ENCODE results near the gene CLSTN3. TPM values are rescaled to one million over a fixed set of nuclear protein-coding genes. Genes with fewer than 3 reads are reported as not detected.

Gene CLSTN3
- total and polyA plus RNA-seq, 4 donors = 6.1 to 37.2 (median 26.8) TPM

DNA sequence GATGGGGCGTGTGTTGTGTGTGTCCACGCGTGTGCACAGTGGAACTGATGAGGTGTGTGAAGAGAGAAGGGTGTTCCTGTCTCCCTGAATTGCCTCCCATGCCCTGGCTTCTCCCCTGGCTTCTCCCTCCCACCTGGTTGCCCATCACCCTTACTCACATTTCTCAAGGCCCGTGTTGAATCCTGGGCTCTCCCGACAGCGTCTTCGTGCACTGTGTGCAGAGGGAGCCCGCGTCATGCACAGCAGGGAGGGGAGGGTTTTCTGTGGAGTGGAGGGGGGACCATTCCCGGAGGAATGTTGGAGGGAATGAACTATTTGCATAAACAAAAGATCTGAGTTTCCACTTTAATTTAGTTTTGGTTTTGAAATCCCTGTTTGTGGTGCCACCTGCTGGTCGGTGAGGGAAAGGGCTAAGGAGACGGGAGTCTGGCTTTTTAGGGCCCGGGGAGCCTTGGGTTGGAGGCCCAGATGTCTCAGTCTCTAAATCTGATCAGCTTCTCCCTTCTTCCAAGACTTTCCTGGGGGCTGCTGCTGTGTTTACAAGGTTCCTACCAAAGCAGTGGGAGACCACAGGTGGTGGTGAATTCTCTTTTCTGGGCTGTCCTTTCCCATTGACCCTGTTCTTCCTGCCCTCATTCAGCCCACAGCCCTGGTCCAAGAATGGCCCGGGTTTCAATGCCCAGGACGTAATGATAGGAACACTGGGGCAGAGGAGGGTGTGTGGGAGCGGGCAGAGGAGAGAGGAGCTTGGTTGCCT, 37.8 kb upstream of the CLSTN3 start, which contains the start of gene C1R:
Gene C1R, minus strand, starts transcription at position 217 of the 757 bp plus-strand sequence. Its CDS starts 57 bp downstream, at position 160.
- no peaks in the 10 kb centered on the region for H3K9me3 ChIP-seq (ENCODE audit: control insufficient read depth in 4 of 4, low read length in 3 of 4)
- H3K36me3 ChIP-seq (ENCODE audit: control insufficient read depth in 4 of 4, insufficient read depth in 3 of 4, low read depth in 1 of 4, low read length in 3 of 4) = peaks cover 2 to 24% (median 17%) of the 10 kb centered on the region in 4 donors
- peaks cover 8 to 43% (median 32%) of the 10 kb centered on the region in 4 donors for H3K4me1 ChIP-seq (ENCODE audit: control insufficient read depth in 4 of 4, insufficient read depth in 4 of 4, low read length in 3 of 4)
- WGBS = 7% methylated on average over 16 of the region's 16 CpGs
- H3K9ac ChIP-seq (ENCODE audit: low read depth in 1 of 2, low read length in 2 of 2) = peak within 1 kb of the TSS; percentile 75 to 78
- H3K27me3 ChIP-seq (ENCODE audit: control insufficient read depth in 4 of 4, insufficient read depth in 4 of 4, low read length in 3 of 4) = no peaks in the 10 kb centered on the region
- H3K27ac ChIP-seq (ENCODE audit: low read depth in 1 of 2, low read length in 2 of 2) = peak within 1 kb of the TSS; percentile 64 to 89
- TF ChIP-seq FOXA1 (IDR thresholded peaks at IDR 0.05) (no peak), HNF4G (IDR thresholded peaks at IDR 0.05) (no peak), NR2F2 (IDR thresholded peaks at IDR 0.05) (no peak), EGR1 (IDR thresholded peaks at IDR 0.05; ENCODE audit: low read depth in 2 of 2) (no peak), GABPA (IDR thresholded peaks at IDR 0.05 in 1 of 2, conservative IDR thresholded peaks at IDR 0.05 in 1 of 2) (no peak), HNF4A (conservative IDR thresholded peaks at IDR 0.05) (peak in 1 of 2 donors; percentile 59), JUND (IDR thresholded peaks at IDR 0.05) (peak in 1 of 2 donors; percentile 31), RXRA (IDR thresholded peaks at IDR 0.05) (peak; percentile 49 to 68), RAD21 (IDR thresholded peaks at IDR 0.05) (peak; percentile 93), TAF1 (conservative IDR thresholded peaks at IDR 0.05) (peak; percentile 43), YY1 (IDR thresholded peaks at IDR 0.05) (no peak), FOXA2 (IDR thresholded peaks at IDR 0.05) (no peak), SP1 (IDR thresholded peaks at IDR 0.05) (no peak)
- TF ChIP-seq, protein P1, sequence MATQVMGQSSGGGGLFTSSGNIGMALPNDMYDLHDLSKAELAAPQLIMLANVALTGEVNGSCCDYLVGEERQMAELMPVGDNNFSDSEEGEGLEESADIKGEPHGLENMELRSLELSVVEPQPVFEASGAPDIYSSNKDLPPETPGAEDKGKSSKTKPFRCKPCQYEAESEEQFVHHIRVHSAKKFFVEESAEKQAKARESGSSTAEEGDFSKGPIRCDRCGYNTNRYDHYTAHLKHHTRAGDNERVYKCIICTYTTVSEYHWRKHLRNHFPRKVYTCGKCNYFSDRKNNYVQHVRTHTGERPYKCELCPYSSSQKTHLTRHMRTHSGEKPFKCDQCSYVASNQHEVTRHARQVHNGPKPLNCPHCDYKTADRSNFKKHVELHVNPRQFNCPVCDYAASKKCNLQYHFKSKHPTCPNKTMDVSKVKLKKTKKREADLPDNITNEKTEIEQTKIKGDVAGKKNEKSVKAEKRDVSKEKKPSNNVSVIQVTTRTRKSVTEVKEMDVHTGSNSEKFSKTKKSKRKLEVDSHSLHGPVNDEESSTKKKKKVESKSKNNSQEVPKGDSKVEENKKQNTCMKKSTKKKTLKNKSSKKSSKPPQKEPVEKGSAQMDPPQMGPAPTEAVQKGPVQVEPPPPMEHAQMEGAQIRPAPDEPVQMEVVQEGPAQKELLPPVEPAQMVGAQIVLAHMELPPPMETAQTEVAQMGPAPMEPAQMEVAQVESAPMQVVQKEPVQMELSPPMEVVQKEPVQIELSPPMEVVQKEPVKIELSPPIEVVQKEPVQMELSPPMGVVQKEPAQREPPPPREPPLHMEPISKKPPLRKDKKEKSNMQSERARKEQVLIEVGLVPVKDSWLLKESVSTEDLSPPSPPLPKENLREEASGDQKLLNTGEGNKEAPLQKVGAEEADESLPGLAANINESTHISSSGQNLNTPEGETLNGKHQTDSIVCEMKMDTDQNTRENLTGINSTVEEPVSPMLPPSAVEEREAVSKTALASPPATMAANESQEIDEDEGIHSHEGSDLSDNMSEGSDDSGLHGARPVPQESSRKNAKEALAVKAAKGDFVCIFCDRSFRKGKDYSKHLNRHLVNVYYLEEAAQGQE (IDR thresholded peaks at IDR 0.05) = peak; percentile 61
- TF ChIP-seq, protein P2, sequence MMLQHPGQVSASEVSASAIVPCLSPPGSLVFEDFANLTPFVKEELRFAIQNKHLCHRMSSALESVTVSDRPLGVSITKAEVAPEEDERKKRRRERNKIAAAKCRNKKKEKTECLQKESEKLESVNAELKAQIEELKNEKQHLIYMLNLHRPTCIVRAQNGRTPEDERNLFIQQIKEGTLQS (IDR thresholded peaks at IDR 0.05) = peak; percentile 10
- TF ChIP-seq, protein P3, sequence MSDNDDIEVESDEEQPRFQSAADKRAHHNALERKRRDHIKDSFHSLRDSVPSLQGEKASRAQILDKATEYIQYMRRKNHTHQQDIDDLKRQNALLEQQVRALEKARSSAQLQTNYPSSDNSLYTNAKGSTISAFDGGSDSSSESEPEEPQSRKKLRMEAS (IDR thresholded peaks at IDR 0.05) = no peak
- TF ChIP-seq, protein P4, sequence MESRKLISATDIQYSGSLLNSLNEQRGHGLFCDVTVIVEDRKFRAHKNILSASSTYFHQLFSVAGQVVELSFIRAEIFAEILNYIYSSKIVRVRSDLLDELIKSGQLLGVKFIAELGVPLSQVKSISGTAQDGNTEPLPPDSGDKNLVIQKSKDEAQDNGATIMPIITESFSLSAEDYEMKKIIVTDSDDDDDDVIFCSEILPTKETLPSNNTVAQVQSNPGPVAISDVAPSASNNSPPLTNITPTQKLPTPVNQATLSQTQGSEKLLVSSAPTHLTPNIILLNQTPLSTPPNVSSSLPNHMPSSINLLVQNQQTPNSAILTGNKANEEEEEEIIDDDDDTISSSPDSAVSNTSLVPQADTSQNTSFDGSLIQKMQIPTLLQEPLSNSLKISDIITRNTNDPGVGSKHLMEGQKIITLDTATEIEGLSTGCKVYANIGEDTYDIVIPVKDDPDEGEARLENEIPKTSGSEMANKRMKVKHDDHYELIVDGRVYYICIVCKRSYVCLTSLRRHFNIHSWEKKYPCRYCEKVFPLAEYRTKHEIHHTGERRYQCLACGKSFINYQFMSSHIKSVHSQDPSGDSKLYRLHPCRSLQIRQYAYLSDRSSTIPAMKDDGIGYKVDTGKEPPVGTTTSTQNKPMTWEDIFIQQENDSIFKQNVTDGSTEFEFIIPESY (IDR thresholded peaks at IDR 0.05) = no peak
- TF ChIP-seq, protein P5, sequence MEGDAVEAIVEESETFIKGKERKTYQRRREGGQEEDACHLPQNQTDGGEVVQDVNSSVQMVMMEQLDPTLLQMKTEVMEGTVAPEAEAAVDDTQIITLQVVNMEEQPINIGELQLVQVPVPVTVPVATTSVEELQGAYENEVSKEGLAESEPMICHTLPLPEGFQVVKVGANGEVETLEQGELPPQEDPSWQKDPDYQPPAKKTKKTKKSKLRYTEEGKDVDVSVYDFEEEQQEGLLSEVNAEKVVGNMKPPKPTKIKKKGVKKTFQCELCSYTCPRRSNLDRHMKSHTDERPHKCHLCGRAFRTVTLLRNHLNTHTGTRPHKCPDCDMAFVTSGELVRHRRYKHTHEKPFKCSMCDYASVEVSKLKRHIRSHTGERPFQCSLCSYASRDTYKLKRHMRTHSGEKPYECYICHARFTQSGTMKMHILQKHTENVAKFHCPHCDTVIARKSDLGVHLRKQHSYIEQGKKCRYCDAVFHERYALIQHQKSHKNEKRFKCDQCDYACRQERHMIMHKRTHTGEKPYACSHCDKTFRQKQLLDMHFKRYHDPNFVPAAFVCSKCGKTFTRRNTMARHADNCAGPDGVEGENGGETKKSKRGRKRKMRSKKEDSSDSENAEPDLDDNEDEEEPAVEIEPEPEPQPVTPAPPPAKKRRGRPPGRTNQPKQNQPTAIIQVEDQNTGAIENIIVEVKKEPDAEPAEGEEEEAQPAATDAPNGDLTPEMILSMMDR (IDR thresholded peaks at IDR 0.05; ENCODE audit: low read depth, low read length, missing input control) = peak; percentile 99
- peak within 1 kb of the TSS; percentile 63 to 87 (median 66) for H3K4me3 ChIP-seq (ENCODE audit: low read depth in 1 of 3, low read length in 3 of 3)
- DNase-seq (ENCODE audit: low spot score) = peak; percentile 81

All from liver (tissue), 9 donors.